Stromal cell of bone marrow (primary cell): Measurements from ENCODE around the gene LCE6A.

Source experiments
- DNase-seq: peaks from one replicate; pipeline ENCODE4 v3.0.0-alpha.2; 2012; ENCODE audit warnings: low read depth

The LCE6A gene

DNA sequence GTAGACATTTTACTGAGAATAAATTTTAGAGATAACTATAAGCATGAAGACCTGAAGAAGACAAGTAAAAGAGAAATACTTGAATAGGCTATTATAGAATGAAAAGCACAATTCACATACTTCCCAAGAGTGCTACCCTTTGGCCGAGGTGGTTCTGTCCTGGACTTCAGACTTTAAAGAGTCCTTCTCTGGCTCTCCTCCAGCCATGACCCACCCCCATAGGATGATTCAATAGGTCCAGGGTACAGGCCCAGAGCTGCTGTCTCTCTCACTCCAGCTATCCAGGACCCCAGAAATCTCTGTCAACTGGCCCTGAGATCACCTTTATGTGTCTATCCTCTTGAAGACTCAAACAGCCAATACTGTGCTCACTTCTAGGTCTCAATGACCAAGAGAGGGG, 34.2 kb downstream of the LCE6A start:
- DNase-seq = no peak

DNA sequence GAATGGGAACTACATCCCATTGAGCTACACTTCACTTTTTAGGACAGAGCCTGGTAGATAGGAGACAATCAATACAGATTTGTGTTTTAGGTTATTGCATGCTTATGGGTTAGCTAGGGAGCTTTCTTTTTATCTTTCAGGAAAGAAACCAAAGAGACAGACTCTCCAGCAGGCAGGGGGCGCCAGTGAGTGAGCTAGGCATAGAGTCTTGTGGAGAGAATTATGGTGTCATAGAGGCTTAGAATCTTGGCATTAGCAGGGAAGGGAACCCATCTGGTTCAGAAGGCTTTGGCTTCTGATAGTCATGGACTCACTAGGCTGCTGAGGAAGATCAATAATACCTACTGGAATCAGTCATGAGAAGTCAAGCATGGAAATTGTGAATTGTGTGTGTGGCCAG, 35.4 kb downstream of the LCE6A start, which contains the start of gene SMCP:
Gene SMCP, plus strand, starts transcription at position 281 of the 400 bp plus-strand sequence. CDS start 6,101 bp downstream, outside the sequence.
- DNase-seq = no peak

DNA sequence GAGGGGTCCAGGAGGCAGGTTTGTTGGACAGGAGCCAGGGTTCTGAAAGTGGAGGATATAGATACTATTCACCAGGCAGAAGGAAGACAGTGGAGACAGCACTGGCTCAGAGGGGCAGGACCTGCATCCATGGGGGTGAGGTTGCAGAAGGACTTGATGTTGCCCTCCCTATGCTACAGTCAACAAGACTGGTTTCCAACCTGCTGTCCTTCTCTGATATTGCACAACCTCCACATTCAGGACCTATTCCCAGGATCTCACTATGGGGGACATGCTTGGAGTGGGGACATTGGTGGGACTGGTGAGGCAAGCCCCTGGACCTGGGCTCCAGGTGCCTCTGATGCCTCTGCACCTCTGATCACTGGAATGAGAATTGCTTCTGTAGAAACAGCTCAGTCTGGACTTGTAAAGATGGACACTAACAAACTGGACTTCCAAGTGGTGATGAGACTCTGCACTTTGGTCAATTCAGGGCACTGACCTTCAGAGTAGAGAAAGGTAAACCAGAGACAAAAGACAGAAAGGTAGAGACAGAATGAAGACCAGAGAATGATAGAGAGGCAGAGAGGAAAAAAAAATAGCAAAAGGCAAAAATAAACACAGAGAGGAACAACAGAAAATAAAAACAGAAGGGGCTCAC, 37.0 kb downstream of the LCE6A start:
- DNase-seq = no peak

DNA sequence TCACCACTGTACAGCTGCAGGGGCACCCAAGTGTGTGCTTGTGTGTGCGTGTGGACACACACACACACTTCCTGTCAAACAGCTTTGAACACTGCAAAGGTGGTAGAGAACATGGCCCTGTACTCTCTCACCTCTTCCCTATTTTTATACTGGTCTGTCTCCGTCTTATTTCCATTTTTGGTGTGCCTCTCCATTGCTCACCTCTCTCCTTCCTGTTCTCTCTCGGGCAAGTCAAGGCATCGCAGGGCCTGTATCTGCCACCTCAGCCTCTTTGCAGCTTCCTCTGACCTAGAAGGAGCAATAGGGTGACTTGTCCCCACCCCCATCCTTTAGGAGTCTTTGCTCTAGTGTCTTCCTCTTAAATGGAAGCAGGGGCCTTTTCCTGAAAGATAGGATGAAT, 37.7 kb downstream of the LCE6A start:
- no peak for DNase-seq

DNA sequence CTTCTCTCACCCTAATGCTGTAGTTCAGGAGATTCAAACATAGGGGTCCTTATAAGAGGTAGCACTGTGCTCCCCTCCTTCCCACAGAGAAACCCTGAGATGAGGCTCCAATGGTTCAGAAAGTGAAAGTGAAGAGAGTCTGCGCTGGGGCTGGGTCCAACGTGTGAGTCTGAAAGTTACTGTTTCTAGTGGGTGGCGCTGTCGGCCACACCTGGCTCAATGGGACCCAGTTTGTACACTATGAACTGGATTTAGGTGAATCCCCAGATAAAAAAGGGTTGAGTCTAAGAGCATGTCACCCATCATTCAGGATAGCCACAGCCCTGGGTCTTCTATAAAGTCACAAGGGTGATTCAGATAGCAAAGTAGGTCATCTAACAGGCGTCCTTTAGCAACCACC, 38.3 kb downstream of the LCE6A start:
- no peak for DNase-seq

DNA sequence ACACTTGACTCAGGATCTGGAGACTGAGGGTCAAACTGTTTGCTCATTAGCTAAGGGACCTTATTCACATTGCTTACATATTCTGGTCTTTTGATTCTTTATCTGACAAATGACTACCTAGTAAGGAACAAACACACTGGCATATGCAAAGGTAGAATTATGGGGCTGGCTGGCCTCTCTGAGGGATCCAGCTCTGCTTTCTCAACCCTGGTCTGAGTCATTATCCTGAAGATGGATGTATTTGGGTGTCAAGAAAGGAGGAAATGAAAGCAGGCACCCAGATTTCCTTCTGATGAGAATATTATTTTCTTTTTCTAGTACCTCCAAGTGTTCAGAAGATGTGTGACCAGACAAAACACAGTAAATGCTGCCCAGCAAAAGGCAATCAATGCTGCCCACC, 41.4 kb downstream of the LCE6A start:
- no peak for DNase-seq

DNA sequence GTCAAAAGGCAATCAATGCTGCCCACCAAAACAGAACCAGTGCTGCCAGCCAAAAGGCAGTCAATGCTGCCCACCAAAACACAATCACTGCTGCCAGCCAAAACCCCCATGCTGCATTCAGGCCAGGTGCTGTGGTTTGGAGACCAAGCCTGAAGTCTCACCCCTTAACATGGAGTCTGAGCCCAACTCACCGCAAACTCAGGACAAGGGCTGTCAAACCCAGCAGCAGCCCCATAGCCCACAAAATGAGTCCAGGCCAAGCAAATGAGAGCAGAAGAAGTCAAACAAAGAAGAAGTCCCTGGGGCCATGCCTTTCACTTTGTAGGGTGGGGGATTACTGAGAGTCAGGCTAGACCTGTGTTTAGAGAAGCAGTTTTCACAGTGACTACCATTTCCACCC, 41.9 kb downstream of the LCE6A start:
- DNase-seq = no peak

DNA sequence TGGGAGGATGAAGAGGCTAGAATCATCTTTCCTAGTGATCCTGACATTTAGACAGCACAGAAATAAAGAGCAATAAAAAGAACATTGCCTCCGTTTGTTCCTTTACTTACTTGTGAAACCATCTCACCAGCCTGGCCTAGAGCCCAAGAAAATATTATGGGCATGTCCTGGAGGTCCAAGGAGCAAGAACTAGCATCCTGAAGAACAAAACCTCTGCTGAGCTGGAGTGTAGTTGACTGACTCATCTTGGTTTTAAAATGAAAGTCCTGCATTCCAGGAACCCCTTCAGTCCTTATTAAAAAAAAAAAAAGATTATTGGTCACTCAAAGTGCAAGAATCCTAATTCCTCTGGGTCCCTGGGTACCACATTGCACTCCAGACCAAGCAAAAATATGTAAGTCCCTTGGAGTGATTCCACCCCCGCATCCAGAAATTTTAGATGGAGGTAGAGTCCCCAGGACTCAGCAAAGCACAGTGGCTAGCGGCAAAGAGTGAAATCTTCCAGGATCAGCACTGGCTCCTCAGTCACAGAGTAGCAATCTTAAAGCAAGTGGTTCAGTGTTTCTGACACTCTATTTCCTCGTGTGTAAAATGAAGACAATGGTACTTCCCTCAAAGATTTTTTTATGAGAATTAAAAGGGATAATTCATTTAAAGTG, 42.4 kb downstream of the LCE6A start:
- peak; percentile 76 for DNase-seq

DNA sequence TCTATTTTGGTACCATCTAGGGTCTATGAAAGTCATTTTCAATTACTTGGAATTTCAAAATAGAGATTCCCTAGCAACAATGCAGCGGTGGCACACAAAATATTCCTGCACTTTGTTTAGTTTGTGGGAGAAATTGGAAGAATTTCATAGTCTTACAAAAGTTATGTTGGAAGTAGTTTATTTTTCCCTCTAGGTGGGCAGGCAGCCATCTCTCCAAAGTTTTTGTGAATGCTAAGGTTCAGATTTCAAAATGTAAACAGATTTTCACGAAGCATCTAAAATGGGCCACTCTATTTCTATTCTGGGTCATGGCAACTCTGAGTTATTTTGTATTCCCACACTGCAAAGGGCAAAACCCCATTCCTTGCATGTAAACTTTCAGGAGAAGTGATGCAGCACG, 43.4 kb downstream of the LCE6A start:
- peak; percentile 55 for DNase-seq

DNA sequence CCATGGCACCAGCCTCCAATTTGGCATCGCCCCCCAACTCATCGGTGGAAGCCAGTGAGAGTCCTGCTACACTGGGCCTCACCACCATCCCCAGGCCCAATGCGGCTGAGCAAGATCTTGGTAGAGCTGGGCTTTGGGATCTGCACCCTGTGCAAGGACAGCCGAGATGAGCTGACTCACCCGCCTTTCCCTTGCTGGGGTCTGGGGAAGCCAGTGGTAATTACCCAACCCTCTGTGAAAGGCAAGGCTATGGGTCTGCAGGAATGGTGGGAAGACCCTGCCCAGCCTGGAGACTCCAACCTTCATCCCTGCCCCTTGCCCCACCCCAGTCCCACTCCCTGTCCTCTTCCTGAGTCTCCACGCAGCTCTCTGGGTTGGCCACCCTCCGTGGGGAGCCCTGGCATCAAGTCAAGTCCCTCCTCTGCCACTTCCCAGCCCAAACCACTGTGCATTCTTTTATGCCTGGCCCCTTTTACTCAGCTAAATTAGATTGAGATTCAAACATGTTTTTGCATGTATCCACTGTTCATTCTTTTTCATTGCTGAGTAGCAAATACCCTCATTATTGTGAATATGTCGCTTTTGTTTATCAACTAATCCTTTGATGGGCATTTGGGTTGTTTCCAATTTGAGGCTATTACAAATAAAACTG, 44.2 kb downstream of the LCE6A start:
- DNase-seq = no peak

DNA sequence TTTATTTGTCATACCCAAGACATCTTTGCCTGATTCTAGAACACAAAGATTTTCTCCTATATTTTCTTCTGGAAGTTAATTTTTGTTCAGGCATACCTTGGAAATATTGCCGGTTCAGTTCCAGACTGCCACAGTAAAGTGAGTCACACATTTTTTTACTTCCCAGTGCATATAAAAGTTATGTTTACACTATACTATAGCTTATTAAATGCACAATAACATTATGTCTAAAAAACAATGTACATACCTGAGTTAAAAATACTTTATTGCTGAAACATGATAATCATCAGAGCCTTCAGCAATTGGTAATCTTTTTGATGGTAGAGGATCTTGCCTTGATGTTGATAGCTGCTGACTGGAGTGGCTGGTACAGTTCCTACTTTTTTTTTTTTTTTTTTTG, 45.5 kb downstream of the LCE6A start:
- DNase-seq = no peak
